SK-N-SH (cell line): ENCODE measurements around the gene ESYT1. TPM values are rescaled to one million over a fixed set of nuclear protein-coding genes. Genes with fewer than 3 reads are reported as not detected.

Experiments
- CTCF ChIA-PET: fragments of 300-600, 350-600 bp; formaldehyde crosslinking; extraction: SDS; loops from one replicate; lab custom pipeline; 2021; lab: Yijun Ruan, JAX
- POLR2A ChIA-PET: fragments of 350-600 bp; sonication (Branson Sonifier 250); formaldehyde crosslinking; extraction: SDS; loops from one replicate; lab custom pipeline; 2020; ENCODE audit warnings: antibody characterized with exemption, inconsistent platforms; lab: Yijun Ruan, JAX
- DNase-seq: peaks from one replicate; pipeline ENCODE4 v3.0.0; 2012
- H2AFZ ChIP-seq: fragments of 200-600 bp; sonication (generic); 2 replicates; pipeline ENCODE4 v1.8.1; 2016; ENCODE audit warnings: antibody characterized with exemption, mild to moderate bottlenecking, low read depth
- H3F3A ChIP-seq: fragments of 200-600 bp; sonication (generic); replicated peaks from 2 replicates; pipeline ENCODE3; 2016; ENCODE audit warnings: antibody characterized with exemption, mild to moderate bottlenecking; ENCODE audit not compliant: insufficient read depth
- H3K27ac ChIP-seq, 2 experiments: fragments of 200-500 bp in 1 of 2; fragments of 200-600 bp in 1 of 2; sonication (Bioruptor generic) in 1 of 2; sonication (generic), shearing (Covaris generic) in 1 of 2; 2 replicates each; pipeline versions ENCODE4 v1.5.1 to v1.6.1; 2014 to 2016; ENCODE audit warnings: low read depth in 2 of 2, inconsistent platforms in 1 of 2, low read length in 1 of 2, mild to moderate bottlenecking in 1 of 2, mixed read lengths in 1 of 2
- H3K27me3 ChIP-seq: fragments of 200-600 bp; sonication (generic), shearing (Covaris generic); 2 replicates; pipeline ENCODE4 v1.6.1; 2016; ENCODE audit warnings: mixed run types; ENCODE audit not compliant: insufficient read depth
- H3K36me3 ChIP-seq, 2 experiments: fragments of 200-500 bp in 1 of 2; fragments of 200-600 bp in 1 of 2; sonication (Bioruptor generic) in 1 of 2; sonication (generic) in 1 of 2; replicated peaks in 1 of 2; 2 replicates each; pipeline versions ENCODE3 to v1.5.1; 2014 to 2016; ENCODE audit warnings: low read length in 1 of 2, mild to moderate bottlenecking in 1 of 2; ENCODE audit not compliant: insufficient read depth in 2 of 2, control insufficient read depth in 1 of 2
- H3K4me1 ChIP-seq, 2 experiments: fragments of 200-500 bp in 1 of 2; fragments of 200-600 bp in 1 of 2; sonication (Bioruptor generic) in 1 of 2; sonication (generic), shearing (Covaris generic) in 1 of 2; 2 replicates each; pipeline versions ENCODE4 v1.5.1 to v1.6.1; 2014 to 2016; ENCODE audit warnings: low read depth in 1 of 2, low read length in 1 of 2, mixed run types in 1 of 2; ENCODE audit not compliant: insufficient read depth in 2 of 2, control insufficient read depth in 1 of 2
- H3K4me2 ChIP-seq: fragments of 200-600 bp; sonication (generic), shearing (Covaris generic); 2 replicates; pipeline ENCODE4 v1.6.1; 2017; ENCODE audit warnings: mixed run types
- H3K4me3 ChIP-seq, 2 experiments: fragments of 200-500 bp in 1 of 2; fragments of 200-600 bp in 1 of 2; sonication (Bioruptor generic) in 1 of 2; sonication (generic), shearing (Covaris generic) in 1 of 2; 2 replicates each; pipeline versions ENCODE4 v1.5.1 to v1.8.1; 2014 to 2016; ENCODE audit warnings: low read depth in 2 of 2, inconsistent platforms in 1 of 2, low read length in 1 of 2, mild to moderate bottlenecking in 1 of 2, mixed read lengths in 1 of 2, moderate library complexity in 1 of 2
- H3K79me2 ChIP-seq: fragments of 200-600 bp; sonication (generic); 2 replicates; pipeline ENCODE4 v1.8.1; 2017; ENCODE audit warnings: mild to moderate bottlenecking; ENCODE audit not compliant: insufficient read depth
- H3K9ac ChIP-seq: fragments of 200-600 bp; sonication (generic); 2 replicates; pipeline ENCODE4 v1.6.1; 2017; ENCODE audit warnings: mixed run types
- H3K9me2 ChIP-seq: fragments of 200-600 bp; sonication (generic); 2 replicates; pipeline ENCODE4 v1.6.1; 2017; ENCODE audit warnings: mixed run types
- H3K9me3 ChIP-seq: fragments of 200-600 bp; sonication (generic); 2 replicates; pipeline ENCODE4 v1.6.1; 2017; ENCODE audit warnings: mixed run types, mild to moderate bottlenecking, moderate library complexity
- H4K20me1 ChIP-seq: fragments of 200-600 bp; sonication (generic); 2 replicates; pipeline ENCODE4 v1.6.1; 2017; ENCODE audit warnings: mild to moderate bottlenecking, mixed run types; ENCODE audit not compliant: insufficient read depth
- CTCF ChIP-seq: fragments of 200-600 bp; sonication (generic); IDR thresholded peaks from 2 replicates; pipeline ENCODE4 v1.6.1; 2017; ENCODE audit warnings: antibody characterized with exemption, mild to moderate bottlenecking, moderate library complexity
- FOXM1 ChIP-seq: IDR thresholded peaks from 2 replicates; pipeline ENCODE4 v1.4.0; 2012; ENCODE audit warnings: low read depth, mild to moderate bottlenecking
- JUND ChIP-seq: IDR thresholded peaks from 2 replicates; pipeline ENCODE4 v1.4.0; 2012
- MEF2A ChIP-seq: IDR thresholded peaks from 2 replicates; pipeline ENCODE4 v1.4.0; 2012; ENCODE audit warnings: low read depth, borderline replicate concordance
- NRF1 ChIP-seq: IDR thresholded peaks from 2 replicates; pipeline ENCODE4 v1.6.1; 2012; ENCODE audit warnings: low read depth, mild to moderate bottlenecking, low read length
- POLR2AphosphoS5 ChIP-seq: IDR thresholded peaks from 2 replicates; pipeline ENCODE4 v1.6.1; 2012; ENCODE audit warnings: low read depth, low read length
- RAD21 ChIP-seq: IDR thresholded peaks from 2 replicates; pipeline ENCODE4 v1.6.1; 2012; ENCODE audit warnings: mild to moderate bottlenecking, low read length
- RCOR1 ChIP-seq: fragments of 150-350 bp; IDR thresholded peaks from 2 replicates; pipeline ENCODE4 v1.6.1; 2017; ENCODE audit warnings: antibody characterized with exemption, low read length
- RXRA ChIP-seq: IDR thresholded peaks from 2 replicates; pipeline ENCODE4 v1.4.0; 2012; ENCODE audit warnings: low read depth, mild to moderate bottlenecking, borderline replicate concordance
- SIN3A ChIP-seq: IDR thresholded peaks from 2 replicates; pipeline ENCODE4 v1.6.1; 2012; ENCODE audit warnings: low read depth, mild to moderate bottlenecking, low read length, moderate library complexity, borderline replicate concordance
- USF2 ChIP-seq: fragments of 150-350 bp; IDR thresholded peaks from 2 replicates; pipeline ENCODE4 v1.6.1; 2017; ENCODE audit warnings: antibody characterized with exemption, low read length, low read depth, borderline replicate concordance
- ZBTB33 ChIP-seq: IDR thresholded peaks from 2 replicates; pipeline ENCODE4 v1.4.0; 2012; ENCODE audit warnings: low read depth, borderline replicate concordance
- WGBS: methylation state at CpG from one replicate; pipeline ENCODE4 v1.1.6; 2017; ENCODE audit warnings: low lambda C conversion rate; 5-methylcytosine and 5-hydroxymethylcytosine counted together
- polyA plus RNA-seq, 3 experiments: library from polyadenylated mRNA; depleted of rRNA; stranded (reverse); fragments of >200 nt; gene quantifications; 2 replicates each; pipeline ENCODE4 v1.2.3, GENCODE V29; 2012

ESYT1 gene
- polyA plus RNA-seq, 1 of the 3 experiments (the other 2 are of a cell fraction) = 132 TPM

- POLR2A ChIA-PET = no interaction called here
- Histone ChIP-seq H3K9me3 (no peaks in the 10 kb centered on the region), H3K79me2 (peaks cover 47% of the 10 kb centered on the region), H3K36me3 (peaks cover 6 to 11% of the 10 kb centered on the region in 2 experiments), H3K27ac (peak overlapping the region in 1 of 2 experiments; percentile 17; a peak in 1 of 4 replicates), H2AFZ (no peak overlapping the region)
- WGBS = 100% methylated on average over 1 of the region's 1 CpG
- TF ChIP-seq POLR2AphosphoS5 (no peak), ZBTB33 (no peak)
- TF ChIP-seq, all 33 proteins: peak for 0
- CTCF ChIA-PET = interaction anchor here (1.4 to 2.4 kb wide), 3 partner anchors 25 to 35 kb away, joined by 6 to 14 read pairs (median 11); partner anchors contain the start of gene SMARCC2
- Histone ChIP-seq H3F3A (peaks cover 27% of the 10 kb centered on the region), H3K9ac (no peak overlapping the region), H3K4me3 (no peak overlapping the region), H3K4me1 (peaks cover 23 to 25% of the 10 kb centered on the region in 2 experiments; a peak in 3 of 4 replicates), H3K27me3 (no peaks in the 10 kb centered on the region), H4K20me1 (peaks cover 1% of the 10 kb centered on the region), H3K9me2 (no peaks in the 10 kb centered on the region), H3K4me2 (peak overlapping the region; percentile 95; the same call in 1 of the 2 replicates)
- no peak for DNase-seq
These were observed 26.2 kb downstream of the ESYT1 start for GRCh38 chr12:56154246-56154771.

GRCh38 chr12:56154818-56155217 lies 26.8 kb downstream of the ESYT1 start:
- Histone ChIP-seq H3K27me3 (no peaks in the 10 kb centered on the region), H2AFZ (no peak overlapping the region), H3K4me2 (no peak overlapping the region), H3F3A (peaks cover 30% of the 10 kb centered on the region), H3K79me2 (peaks cover 52% of the 10 kb centered on the region), H3K9ac (no peak overlapping the region), H3K36me3 (peaks cover 10 to 16% of the 10 kb centered on the region in 2 experiments), H3K9me3 (no peaks in the 10 kb centered on the region), H3K4me1 (peaks cover 24 to 30% of the 10 kb centered on the region in 2 experiments), H4K20me1 (peaks cover 6% of the 10 kb centered on the region), H3K27ac (no peak overlapping the region)
- no peak for DNase-seq
- WGBS = 94% methylated on average over 5 of the region's 5 CpGs
- TF ChIP-seq USF2 (no peak), RCOR1 (no peak), SIN3A (no peak), MEF2A (no peak), FOXM1 (no peak), JUND (no peak), RXRA (no peak), RAD21 (no peak), CTCF (no peak), ZBTB33 (no peak), NRF1 (no peak)
- TF ChIP-seq, all 33 proteins: peak for 0
- CTCF ChIA-PET = interaction anchor here (1.4 to 2.4 kb wide), 3 partner anchors 26 to 35 kb away, joined by 6 to 14 read pairs (median 11); partner anchors contain the start of gene SMARCC2
- H3K9me2 ChIP-seq = no peaks in the 10 kb centered on the region
- POLR2A ChIA-PET = no interaction called here
- no peak overlapping the region for H3K4me3 ChIP-seq
